Loucy (cell line): Measurements from ENCODE around the gene E4F1.

Source experiments
- H2AFZ ChIP-seq: fragments of 200-600 bp; sonication (generic); 2 replicates; pipeline ENCODE4 v1.6.0; 2016; ENCODE audit warnings: antibody characterized with exemption, mild to moderate bottlenecking, low read length, moderate library complexity
- H3F3A ChIP-seq: fragments of 200-600 bp; 2 replicates; pipeline ENCODE4 v1.6.0; 2016; ENCODE audit warnings: antibody characterized with exemption, low read depth, mild to moderate bottlenecking
- H3K27me3 ChIP-seq: fragments of 200-600 bp; sonication (generic); 2 replicates; pipeline ENCODE4 v1.6.1; 2014; ENCODE audit warnings: low read length, mild to moderate bottlenecking; ENCODE audit not compliant: insufficient read depth, poor library complexity, severe bottlenecking
- H3K36me3 ChIP-seq: fragments of 200-600 bp; sonication (generic); 2 replicates; pipeline ENCODE4 v1.6.1; 2016; ENCODE audit warnings: low read length; ENCODE audit not compliant: insufficient read depth
- H3K4me1 ChIP-seq: fragments of 200-600 bp; sonication (generic); 2 replicates; pipeline ENCODE4 v1.5.1; 2014; ENCODE audit warnings: low read length, mild to moderate bottlenecking; ENCODE audit not compliant: insufficient read depth, poor library complexity, severe bottlenecking
- H3K4me2 ChIP-seq: fragments of 200-600 bp; sonication (generic); 2 replicates; pipeline ENCODE4 v1.6.0; 2014; ENCODE audit warnings: antibody characterized with exemption, low read length, low read depth, mild to moderate bottlenecking; ENCODE audit not compliant: poor library complexity, severe bottlenecking
- H3K4me3 ChIP-seq: fragments of 200-600 bp; sonication (generic); 2 replicates; pipeline ENCODE4 v1.5.1; 2014; ENCODE audit warnings: low read length, mild to moderate bottlenecking, mixed read lengths; ENCODE audit not compliant: poor library complexity, severe bottlenecking
- H3K79me2 ChIP-seq: fragments of 200-600 bp; sonication (generic); 2 replicates; pipeline ENCODE4 v1.6.1; 2014; ENCODE audit warnings: low read length; ENCODE audit not compliant: insufficient read depth
- H3K9ac ChIP-seq: fragments of 200-600 bp; sonication (generic); 2 replicates; pipeline ENCODE4 v1.6.0; 2014; ENCODE audit warnings: mild to moderate bottlenecking, low read depth, low read length, moderate library complexity; ENCODE audit not compliant: poor library complexity, severe bottlenecking
- H3K9me2 ChIP-seq: fragments of 200-600 bp; sonication (generic); replicated peaks from 2 replicates; pipeline ENCODE4 v1.6.1; 2016; ENCODE audit warnings: low read depth, low read length, mixed read lengths
- H3K9me3 ChIP-seq: fragments of 200-600 bp; sonication (generic); 2 replicates; pipeline ENCODE4 v1.6.1; 2014; ENCODE audit warnings: mild to moderate bottlenecking, antibody characterized with exemption, low read length, low read depth; ENCODE audit not compliant: insufficient read depth
- H4K20me1 ChIP-seq: fragments of 200-600 bp; sonication (generic); 2 replicates; pipeline ENCODE4 v1.6.0; 2014; ENCODE audit warnings: antibody characterized with exemption, low read length, mild to moderate bottlenecking; ENCODE audit not compliant: insufficient read depth, poor library complexity, severe bottlenecking
- CTCF ChIP-seq: fragments of 200-600 bp; sonication (generic); conservative IDR thresholded peaks from 2 replicates; pipeline ENCODE4 v1.5.1; 2014; ENCODE audit warnings: mild to moderate bottlenecking, antibody characterized with exemption, low read length
- EZH2phosphoT487 ChIP-seq: fragments of 200-600 bp; IDR thresholded peaks from 2 replicates; pipeline ENCODE4 v1.6.1; 2018; ENCODE audit warnings: antibody characterized with exemption, mild to moderate bottlenecking, moderate library complexity, borderline replicate concordance

E4F1 gene

GRCh38 chr16:2235234-2235651, 11.9 kb downstream of the E4F1 start:
- Histone ChIP-seq H2AFZ (no peak overlapping the region), H3K9me2 (no peaks in the 10 kb centered on the region), H3K4me2 (no peak overlapping the region), H3F3A (no peaks in the 10 kb centered on the region), H3K79me2 (no peaks in the 10 kb centered on the region), H3K4me1 (no peaks in the 10 kb centered on the region), H4K20me1 (no peaks in the 10 kb centered on the region), H3K9me3 (no peaks in the 10 kb centered on the region), H3K9ac (no peak overlapping the region), H3K4me3 (no peak overlapping the region), H3K27me3 (no peaks in the 10 kb centered on the region), H3K36me3 (no peaks in the 10 kb centered on the region; the same call in 1 of the 2 replicates)
- TF ChIP-seq CTCF: no peak
- no peak for TF ChIP-seq EZH2phosphoT487

GRCh38 chr16:2235695-2236336, 12.4 kb downstream of the E4F1 start:
- Histone ChIP-seq H3K4me3 (no peak overlapping the region), H3K79me2 (no peaks in the 10 kb centered on the region), H3K9me2 (no peaks in the 10 kb centered on the region), H2AFZ (no peak overlapping the region), H3K4me2 (no peak overlapping the region), H3K27me3 (no peaks in the 10 kb centered on the region), H3K4me1 (no peaks in the 10 kb centered on the region), H3F3A (no peaks in the 10 kb centered on the region), H3K9me3 (no peaks in the 10 kb centered on the region), H3K9ac (no peak overlapping the region), H3K36me3 (no peaks in the 10 kb centered on the region; the same call in 1 of the 2 replicates), H4K20me1 (no peaks in the 10 kb centered on the region)
- TF ChIP-seq CTCF (no peak), EZH2phosphoT487 (no peak)

- H3K4me2 ChIP-seq: no peak within 1 kb of the TSS
- no peak within 1 kb of the TSS for H3K4me3 ChIP-seq
- H3F3A ChIP-seq: no peaks in the 10 kb centered on the region
- no peaks in the 10 kb centered on the region for H3K4me1 ChIP-seq
- H3K36me3 ChIP-seq: no peaks in the 10 kb centered on the region; the same call in 1 of the 2 replicates
- H2AFZ ChIP-seq: no peak within 1 kb of the TSS
- H3K79me2 ChIP-seq: no peaks in the 10 kb centered on the region
- no peaks in the 10 kb centered on the region for H3K27me3 ChIP-seq
- H4K20me1 ChIP-seq: no peaks in the 10 kb centered on the region
- no peaks in the 10 kb centered on the region for H3K9me2 ChIP-seq
- H3K9ac ChIP-seq: no peak within 1 kb of the TSS
- TF ChIP-seq EZH2phosphoT487 (no peak), CTCF (no peak)
- no peaks in the 10 kb centered on the region for H3K9me3 ChIP-seq
Measured at GRCh38 chr16:2236337-2237101, 13.1 kb downstream of the E4F1 start, which contains the start of gene DNASE1L2. DNASE1L2 (plus strand) TSS chr16:2236444; CDS start chr16:2236817, 373 bp downstream.
